NCI-H146 (cell line): ENCODE results near the gene TMC2.
"Not testable (repeated sequence)": the region's sequence is repeated elsewhere in the genome, so short reads cannot be mapped to it uniquely, and the experiment has no call there.

Experiments used
- DNase-seq: peaks from one replicate; lab custom pipeline; 2025; lab: John Stamatoyannopoulos, UW

Gene TMC2, protein sequence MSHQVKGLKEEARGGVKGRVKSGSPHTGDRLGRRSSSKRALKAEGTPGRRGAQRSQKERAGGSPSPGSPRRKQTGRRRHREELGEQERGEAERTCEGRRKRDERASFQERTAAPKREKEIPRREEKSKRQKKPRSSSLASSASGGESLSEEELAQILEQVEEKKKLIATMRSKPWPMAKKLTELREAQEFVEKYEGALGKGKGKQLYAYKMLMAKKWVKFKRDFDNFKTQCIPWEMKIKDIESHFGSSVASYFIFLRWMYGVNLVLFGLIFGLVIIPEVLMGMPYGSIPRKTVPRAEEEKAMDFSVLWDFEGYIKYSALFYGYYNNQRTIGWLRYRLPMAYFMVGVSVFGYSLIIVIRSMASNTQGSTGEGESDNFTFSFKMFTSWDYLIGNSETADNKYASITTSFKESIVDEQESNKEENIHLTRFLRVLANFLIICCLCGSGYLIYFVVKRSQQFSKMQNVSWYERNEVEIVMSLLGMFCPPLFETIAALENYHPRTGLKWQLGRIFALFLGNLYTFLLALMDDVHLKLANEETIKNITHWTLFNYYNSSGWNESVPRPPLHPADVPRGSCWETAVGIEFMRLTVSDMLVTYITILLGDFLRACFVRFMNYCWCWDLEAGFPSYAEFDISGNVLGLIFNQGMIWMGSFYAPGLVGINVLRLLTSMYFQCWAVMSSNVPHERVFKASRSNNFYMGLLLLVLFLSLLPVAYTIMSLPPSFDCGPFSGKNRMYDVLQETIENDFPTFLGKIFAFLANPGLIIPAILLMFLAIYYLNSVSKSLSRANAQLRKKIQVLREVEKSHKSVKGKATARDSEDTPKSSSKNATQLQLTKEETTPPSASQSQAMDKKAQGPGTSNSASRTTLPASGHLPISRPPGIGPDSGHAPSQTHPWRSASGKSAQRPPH

DNA sequence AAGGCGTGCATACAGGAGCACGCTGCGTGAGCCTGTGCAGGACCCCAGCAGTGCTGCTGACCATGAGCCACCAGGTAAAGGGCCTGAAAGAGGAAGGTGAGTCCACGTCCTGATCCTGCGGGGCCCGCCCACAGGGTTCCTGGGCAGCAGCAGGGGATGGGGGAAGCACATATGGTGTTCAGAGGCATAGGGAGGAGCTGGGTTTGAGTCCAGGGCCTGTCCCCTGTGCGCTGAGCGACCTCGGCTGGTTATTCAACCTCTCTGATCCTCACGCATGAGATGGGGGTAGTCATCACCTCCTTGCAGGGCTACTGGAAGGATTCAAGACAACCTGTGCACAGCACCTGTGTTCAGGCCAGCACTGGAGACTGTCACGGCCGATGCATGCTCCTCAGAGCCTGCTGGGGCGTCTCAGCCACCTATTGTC lies at the start of gene TMC2:
TSS of gene TMC2 (plus strand) at position 14 of the 427 bp plus-strand sequence. CDS start at position 63, 49 bp downstream.
- DNase-seq: no peak

DNA sequence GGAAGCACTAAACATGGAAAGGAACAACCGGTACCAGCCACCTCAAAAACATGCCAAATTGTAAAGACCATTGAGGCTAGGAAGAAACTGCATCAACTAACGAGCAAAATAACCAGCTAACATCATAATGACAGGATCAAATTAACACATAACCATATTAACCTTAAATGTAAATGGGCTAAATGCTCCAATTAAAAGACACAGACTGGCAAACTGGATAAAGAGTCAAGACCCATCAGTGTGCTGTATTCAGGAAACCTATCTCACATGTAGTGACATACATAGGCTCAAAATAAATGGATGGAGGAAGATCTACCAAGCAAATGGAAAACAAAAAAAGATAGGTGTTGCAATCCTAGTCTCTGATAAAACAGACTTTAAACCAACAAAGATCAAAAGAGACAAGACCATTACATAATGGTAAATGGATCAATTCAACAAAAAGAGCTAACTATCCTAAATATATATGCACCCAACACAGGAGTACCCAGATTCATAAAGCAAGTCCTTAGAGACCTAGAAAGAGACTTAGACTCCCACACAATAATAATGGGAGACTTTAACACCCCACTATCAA lies 33.5 kb upstream of the TMC2 start:
- DNase-seq: not testable (repeated sequence)

DNA sequence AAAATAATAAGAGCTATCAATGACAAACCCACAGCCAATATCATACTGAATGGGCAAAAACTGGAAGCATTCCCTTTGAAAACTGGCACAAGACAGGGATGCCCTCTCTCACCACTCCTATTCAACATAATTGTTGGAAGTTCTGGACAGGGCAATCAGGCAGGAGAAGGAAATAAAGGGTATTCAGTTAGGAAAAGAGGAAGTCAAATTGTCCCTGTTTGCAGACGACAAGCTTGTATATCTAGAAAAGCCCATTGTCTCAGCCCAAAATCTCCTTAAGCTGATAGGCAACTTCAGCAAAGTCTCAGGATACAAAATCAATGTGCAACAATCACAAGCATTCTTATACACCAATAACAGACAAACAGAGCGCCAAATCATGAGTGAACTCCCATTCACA lies 31.6 kb upstream of the TMC2 start:
- not testable (repeated sequence) for DNase-seq

DNA sequence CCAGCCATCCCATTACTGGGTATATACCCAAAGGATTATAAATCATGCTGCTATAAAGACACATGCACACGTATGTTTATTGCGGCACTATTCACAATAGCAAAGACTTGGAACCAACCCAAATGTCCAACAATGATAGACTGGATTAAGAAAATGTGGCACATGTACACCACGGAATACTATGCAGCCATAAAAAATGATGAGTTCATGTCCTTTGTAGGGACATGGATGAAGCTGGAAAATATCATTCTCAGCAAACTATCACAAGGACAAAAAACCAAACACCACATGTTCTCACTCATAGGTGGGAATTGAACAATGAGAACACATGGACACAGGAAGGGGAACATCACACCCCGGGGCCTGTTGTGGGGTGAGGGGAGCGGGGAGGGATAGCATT lies 29.9 kb upstream of the TMC2 start:
- DNase-seq: not testable (repeated sequence)

DNA sequence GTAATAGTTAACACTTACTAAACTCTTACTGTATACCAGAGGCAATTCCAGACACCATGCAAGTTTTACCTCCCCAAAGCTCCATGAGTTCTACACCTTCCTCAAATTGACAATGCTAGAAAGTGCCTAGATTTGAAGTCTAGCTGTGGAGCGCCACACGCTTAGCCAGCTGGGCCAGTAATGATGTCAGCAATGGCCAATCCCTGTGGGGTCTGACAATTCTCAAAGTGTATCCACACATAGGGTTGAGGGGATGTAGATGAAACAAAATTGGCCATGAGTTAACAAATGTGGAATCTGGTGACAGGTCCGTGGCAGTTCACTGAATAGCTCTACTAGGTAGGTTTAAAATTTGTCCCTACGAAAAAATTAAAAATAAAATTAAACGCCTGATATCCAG lies 28.9 kb upstream of the TMC2 start:
- DNase-seq: no peak

DNA sequence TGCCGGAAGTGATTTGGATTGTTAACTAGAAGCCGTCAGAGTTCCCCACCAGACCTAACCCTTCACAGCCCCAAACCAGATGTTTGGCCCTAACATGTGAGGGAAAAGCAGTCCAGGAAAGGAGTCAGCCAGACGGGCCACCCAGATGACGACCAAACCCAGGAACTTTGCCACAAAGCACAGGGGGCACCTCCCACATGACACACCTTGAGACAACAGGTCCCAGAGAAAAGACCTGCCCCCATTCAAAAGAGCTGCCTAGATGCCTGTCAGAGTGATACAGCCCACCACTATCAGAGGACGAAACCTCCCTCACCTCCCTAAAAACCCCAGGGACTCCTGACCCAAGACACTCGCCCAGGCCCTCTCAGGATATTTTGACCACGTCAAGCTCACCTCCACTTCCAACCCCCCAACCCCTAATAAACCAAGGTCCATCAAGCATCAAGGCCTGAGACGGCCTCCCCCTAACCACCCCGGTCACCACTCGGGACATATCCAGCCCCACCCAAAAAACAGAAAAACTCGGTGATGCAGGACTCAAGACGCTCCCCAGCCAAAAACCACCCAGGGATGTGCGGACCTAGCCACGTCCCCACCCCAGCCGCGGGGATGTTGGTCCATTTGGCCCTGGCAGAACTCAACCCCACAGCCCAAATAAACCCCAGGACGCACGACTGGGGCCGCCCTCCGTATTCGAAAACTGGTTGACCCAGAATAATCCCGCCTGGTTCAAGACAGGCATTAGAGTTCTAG lies 28.3 kb upstream of the TMC2 start:
- DNase-seq: peak; percentile 32

DNA sequence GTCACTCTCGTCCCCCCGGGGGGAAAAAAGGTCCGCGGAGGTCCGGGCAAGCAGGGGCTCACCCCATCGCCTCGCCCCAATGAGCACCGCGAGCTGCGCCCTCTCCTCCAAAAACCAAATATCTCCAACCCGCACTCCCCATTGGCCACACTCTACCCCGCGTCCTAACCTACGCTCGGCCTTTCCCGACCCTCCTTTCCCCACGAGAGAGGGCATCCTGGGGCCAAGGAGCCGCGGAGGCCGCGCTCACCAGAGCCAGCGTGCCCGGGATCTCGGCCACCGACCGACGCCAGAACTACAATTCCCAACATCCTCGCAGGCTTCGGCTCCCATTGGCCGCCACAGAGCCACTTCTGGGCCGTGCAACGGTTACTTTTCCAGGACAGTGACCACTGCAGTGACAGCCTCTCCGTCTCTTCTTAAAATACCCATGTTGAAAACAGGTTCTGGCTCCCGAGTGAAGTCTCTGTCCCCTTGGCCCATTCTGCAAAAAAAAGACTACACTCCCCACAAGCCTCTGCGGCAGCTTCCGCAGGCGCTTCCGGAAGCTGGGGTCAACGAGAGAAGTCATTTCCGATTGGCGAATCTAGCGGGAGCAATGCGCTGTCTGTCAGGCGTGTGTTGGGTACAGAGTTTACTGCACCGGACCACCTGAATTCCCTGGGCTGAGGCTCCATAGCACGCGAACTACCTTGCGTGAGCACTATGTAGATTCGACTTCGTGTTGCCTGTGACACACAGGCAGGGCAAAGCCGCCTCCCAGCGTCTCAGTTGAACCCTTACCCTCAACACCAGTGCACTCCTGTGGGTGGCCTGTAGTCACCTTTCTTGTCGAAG lies 27.5 kb upstream of the TMC2 start, which contains the start of gene ZNF343:
TSS of gene ZNF343 (minus strand) at position 285 of the 837 bp plus-strand sequence. CDS start 15,020 bp downstream, outside the sequence.
- DNase-seq: peak; percentile 89

DNA sequence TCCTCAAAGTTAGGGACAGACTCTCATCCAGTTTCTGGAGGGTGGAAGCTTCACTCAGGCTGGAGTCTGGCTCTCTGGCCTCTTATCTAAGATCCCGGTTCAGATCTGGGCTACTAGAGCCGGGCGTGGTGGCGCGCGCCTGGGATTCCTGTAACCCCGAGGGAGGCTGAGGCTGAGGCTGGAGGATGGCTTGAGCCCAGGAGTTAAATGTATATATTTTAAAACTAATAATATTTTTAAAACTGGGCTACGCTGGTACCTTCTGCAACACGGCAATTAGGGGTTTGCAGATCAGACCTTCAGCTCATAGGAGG lies 26.9 kb upstream of the TMC2 start:
- no peak for DNase-seq

DNA sequence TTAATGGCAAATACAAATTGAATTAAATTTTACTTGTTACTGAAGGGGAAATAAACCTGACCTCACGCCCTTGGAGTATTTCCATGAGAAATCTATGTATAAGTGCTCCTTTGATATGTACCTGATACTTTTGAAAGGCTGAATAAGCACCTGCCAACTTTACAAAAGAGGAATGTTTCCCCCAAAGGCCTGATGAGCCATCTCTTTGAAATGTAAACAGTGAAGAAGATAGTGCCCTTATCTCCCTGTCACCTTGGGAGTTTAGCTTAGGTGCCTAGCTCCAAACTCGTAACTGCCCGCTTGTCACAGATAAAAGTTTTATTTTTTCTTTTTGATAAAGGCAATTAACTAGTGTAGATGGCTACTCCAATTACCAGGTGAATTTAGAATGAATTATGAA lies 26.6 kb upstream of the TMC2 start:
- peak; percentile 61 for DNase-seq

DNA sequence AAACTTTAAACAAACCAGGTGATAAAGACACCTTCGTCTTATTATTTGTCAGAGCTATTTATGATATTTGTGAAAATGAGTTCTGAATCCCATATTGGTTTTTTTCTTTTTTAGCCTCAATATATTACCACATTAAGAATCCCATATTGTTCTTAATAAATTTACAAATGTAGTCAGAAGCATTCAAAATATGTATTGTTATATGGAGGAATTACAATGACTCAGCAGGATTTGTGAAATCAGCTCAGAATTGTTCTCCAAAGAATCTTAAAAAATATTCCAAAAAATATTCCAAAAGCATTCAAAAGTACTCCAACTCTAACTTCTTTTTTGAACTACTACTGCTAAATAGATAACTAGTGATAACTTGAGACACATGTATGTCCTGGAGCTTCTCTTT lies 21.2 kb upstream of the TMC2 start:
- DNase-seq: no peak

DNA sequence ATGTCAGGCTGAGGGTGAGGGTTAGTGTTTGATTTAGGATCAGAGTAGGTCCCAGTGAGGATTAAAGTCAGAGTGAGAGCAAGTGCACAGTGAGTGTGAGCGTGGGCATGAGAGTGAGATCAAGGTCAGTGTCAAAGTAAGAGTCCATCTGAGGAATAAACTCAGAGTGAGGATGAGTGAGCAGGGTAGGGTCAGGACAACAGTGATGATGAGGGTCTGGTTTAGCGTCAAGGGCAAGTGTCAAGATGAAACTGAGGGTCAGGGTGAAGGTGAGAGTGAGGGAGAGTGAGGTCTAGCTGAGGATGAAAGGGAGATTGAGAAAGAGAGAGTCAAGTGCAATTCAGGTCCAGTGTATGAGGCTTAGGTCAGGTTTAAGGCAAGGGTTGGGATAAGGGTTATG lies 20.0 kb upstream of the TMC2 start:
- no peak for DNase-seq

DNA sequence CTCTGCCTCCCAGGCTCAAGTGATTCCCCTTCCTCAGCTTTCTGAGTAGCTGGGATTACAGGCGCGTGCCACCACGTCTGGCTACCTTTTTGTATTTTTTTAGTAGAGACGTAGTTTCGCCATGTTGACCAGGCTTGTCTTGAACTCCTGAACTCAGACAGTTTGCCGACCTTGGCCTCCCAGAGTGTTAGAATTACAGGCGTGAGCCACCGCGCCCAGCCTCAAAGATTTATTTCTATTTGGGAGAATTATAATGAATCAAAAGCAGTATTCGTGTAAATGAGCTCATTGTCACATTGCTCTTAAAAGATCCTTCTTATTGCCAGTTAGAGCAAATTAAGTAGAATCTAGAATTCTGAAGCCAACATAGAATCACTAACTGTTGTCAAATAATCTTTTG lies 18.3 kb upstream of the TMC2 start:
- no peak for DNase-seq

DNA sequence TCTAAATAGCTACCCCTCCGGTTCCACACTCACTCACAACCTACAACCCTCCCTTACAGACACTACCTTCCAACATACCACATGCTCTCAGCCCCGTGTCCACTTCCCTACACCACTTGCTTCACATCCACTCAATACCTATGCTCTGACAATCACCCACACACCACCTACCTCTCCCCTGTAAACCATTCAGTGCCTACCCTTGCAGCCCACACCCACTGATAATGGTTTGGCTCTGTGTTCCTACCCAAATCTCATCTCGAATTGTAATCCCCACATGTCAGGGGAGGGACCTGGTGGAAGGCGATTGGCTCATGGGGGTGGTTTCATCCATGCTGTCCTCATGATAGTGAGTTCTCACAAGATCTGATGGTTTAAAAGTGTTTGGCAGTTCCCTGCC lies 17.8 kb upstream of the TMC2 start:
- no peak for DNase-seq

DNA sequence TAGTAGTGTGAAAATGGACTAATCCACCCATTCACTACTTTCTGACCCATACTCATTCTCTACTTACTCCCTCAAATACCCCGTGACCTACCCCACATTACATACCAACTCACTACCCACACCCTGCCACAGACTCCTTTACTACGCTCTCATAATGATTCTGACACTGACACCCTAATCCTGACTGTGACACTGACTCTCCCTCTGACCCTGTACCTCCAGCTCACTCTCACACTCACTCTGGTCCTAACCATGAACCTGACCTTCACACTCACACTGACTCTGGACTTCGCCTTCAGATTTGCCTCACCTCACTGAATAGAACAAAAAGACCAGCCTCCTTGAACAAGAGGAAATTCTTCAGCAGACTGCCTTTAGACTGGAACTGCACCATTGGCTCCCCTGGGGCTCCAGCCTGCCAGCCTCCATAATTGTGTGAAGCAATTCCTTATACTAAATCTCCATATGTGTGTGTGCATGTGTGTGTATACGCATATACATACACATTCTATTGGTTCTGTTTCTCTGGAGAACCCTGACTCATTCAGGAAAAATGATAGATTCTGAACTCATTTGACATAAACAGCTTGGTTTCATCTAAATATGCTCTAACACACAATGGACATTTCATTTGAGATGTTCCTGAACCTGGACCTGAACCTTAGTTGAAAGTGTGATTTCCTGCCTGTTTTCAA lies 17.1 kb upstream of the TMC2 start:
- no peak for DNase-seq

DNA sequence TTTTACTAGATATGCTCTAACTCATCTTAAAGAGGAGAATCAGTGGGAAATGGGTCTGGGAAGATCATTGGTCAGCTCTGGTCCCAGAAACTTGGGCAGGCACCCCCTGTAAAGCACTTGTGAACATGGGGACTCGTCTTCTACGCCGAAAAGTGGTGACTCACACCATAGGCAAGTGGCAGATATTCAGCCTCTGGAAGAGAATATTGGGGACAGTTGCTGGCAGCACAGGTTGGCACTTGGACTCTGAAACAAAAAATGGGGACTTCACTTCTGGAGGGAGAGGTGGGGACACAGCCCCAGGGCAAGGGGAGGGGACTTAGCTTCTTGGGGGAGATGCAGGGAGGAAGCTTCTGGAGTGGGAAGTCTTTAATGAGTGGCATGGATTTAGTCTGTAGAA lies 15.8 kb upstream of the TMC2 start:
- DNase-seq: no peak

DNA sequence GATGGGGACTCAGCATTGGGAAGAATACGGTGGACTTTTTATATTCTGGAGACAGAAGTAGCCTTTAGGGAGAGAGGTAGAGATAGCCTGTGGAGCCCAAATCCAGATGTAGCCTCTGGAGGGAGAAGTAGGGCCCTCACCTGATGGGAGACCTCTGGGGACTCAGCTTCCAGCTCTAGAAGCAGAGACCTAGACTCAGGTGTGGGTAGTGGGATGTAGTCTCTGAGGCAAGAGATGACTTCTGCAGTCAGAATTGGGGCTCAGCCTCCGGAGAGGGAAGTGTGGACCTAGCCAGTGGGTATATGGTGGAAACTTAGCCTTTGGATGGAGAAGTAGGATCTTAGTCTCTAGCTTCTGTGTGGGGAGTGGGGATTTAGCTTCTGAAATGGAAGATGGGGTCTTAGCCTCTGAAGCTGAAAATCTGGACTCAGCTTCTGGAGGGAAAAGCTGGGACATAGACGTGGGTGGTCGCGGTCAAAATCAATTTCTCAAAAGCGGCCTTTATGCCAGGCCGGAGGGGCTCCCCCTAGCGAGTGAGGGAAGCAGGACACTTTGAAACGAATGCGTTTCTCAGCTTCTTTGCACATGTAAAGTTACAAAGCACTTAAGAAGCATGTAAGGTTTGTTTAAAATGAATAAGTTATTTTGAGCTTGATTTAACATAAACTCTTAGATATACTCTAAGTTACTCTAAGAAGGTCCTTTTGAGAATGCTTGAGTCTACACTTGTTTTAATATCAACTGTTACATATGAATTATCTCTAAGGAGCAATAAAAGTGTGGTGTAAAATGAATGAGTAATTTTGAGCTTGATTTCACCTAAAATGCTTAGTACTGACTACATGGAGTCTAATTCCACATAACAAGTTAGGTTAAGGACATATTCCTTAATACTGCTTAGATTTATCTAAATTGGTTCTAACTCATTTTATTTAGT lies 14.7 kb upstream of the TMC2 start:
- DNase-seq: peak; percentile 23

DNA sequence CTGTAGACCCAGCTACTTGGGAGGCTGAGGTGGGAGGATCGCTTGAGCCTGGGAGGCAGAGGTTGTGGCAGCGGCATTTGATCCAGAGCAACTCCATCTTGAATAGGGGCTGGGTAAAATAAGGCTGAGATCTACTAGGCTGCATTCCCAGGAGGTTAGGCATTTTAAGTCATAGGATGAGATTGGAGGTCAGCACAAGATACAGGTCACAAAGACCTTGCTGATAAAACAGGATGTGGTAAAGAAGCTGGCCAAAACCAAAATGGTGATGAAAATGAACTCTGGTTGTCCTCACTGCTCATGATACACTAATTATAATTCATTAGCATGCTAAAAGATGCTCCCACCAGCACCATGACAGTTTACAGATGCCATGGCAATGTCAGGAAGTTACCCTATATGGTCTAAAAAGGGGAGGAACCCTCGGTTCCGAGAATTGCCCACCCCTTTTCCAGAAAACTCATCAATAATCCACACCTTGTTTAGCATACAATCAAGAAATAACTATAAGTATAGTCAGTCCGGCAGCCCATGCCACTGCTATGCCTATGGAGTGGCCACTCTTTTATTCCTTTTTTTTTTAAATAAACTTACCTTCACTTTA lies 13.4 kb upstream of the TMC2 start:
- DNase-seq: not testable (repeated sequence)

DNA sequence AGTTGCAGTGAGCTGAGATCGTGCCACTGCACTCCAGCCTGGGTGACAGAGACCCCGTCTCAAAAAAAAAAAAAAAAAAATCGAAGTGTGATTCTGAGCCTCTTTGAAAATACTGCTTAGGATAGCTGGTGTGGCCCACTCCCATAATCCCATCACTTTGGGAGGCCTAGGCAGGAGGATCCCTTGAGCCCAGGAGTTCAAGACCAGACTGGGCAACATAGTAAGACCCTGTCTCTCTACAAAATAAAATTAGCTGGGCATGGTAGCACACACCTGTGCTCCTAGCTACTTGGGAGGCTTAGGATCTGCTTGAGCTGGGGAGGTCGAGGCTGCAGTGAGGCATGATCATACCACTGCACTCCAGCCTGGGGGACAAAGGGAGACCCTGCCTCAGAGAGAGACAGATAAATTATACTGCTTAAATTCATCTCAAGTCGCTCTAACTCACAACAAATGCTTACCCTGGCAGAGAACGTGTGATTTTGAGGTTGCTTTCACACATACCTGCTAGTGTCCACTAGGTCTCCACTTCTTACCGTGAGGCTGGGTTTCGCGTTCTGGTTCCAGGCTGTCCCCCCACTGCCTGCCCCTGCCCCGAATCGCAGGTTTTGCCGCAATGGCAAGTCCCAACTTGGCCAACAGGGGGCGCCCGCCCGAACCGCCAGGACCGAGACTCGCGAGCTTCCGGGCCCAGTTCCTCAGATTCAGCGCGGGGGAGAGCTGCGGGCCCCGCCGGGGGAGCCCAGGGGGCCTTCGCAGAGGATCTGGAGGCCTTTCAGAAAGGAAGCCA lies 12.3 kb upstream of the TMC2 start:
- peak; percentile 82 for DNase-seq
